DLD1 (cell line): ENCODE data around the gene UGCG.

Experiments used
- in situ Hi-C: cut with HindIII; loops from 2 replicates; pipeline ENCODE4 v1.10.0; 2017; ENCODE audit warnings: low sequenced_read_pairs

The UGCG gene

DNA sequence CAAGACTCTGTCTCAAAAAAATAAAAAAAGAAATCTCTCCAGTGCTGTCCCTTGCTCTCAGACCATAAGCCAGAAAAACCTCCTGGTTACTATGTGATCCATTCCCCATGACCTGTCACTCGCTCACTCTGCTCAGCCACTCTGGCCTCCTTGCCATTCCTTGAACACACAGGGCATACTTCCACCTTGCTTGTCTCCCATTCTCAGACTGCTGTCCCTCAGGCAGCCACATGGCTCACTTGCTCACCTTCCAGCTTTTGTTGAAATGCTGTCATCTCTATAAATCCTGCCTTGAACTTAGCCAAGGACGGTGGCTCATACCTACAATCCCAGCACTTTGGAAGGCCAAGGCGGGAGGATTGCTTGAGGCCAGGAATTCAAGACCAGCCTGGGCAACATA lies 82.9 kb downstream of the UGCG start:
- in situ Hi-C loops, result no loop called here

DNA sequence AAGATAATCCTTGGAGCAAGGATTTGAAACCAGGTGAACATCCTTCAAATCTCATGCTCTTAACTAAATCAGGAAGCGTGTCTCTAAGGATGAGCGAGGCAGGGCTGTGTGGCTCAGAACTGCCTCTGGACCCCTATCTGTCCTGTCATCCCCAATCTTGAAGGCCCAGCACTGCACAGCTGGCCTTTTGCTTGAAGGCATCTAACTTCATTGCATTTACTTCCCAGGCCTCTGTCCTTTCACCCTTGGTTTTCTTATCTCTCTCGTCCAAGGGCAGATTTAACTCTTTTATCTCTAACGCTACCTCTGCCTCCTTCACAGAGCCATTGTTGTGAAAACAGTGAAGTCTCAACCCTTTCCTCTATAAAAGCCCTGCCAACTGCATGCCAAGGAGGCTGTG lies 83.8 kb downstream of the UGCG start:
- in situ Hi-C loops, result no loop called here

DNA sequence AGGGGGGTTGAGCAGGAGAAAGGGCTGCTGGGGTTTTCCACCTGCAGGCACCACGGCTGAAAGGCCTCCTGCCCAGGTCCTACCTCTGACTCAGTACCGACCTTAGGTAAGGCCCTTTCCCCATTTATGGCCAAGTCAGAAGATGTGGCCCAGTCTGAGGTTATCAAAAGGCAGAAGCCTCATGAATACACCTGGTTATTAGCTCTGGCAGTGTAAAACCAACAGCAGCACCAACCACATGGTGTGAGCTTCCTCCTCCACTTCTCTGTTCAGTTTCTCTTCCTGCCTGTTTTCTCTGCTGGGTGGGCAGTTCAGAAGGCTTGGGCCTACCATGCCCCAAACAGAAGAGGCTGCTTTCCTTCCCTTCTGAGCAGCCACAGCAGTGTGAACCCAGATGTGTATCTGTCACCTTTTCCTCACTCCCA lies 86.9 kb downstream of the UGCG start:
- in situ Hi-C loops, result no loop called here

- in situ Hi-C loops, result no loop called here
Measured at GRCh38 chr9:111984086-111984802, 87.6 kb downstream of the UGCG start.
